ENCODE measurements around the gene SLC38A1. TPM values are rescaled to one million over a fixed set of nuclear protein-coding genes. Genes with fewer than 3 reads are reported as not detected.

The SLC38A1 gene
- total RNA-seq, 1 donor from 2014 or later, result 314 TPM

- no peaks in the 10 kb centered on the region for H3K27me3 Mint-ChIP-seq
- no peak for DNase-seq
- H3K9me3 Mint-ChIP-seq, result no peaks in the 10 kb centered on the region
- H3K27ac Mint-ChIP-seq, result peak overlapping the region; percentile 74
- CTCF ChIA-PET, result interaction anchor here (1.1 kb wide), 1 partner anchor 16 kb away, joined by 3 read pairs; no protein-coding TSS in a partner anchor
- no peak for ATAC-seq (ENCODE audit: low read depth)
- H3K4me3 Mint-ChIP-seq, result no peak overlapping the region
- TF ChIP-seq CTCF (IDR thresholded peaks at IDR 0.05), result no peak
- intact Hi-C loops (cut with micrococcal nuclease), result no loop called here
- POLR2A ChIA-PET, result interaction anchor here (0.5 to 1.1 kb wide), 3 partner anchors 14 to 45 kb away, joined by 4 to 5 read pairs (median 4); partner anchors contain the start of gene SLC38A1
- H3K36me3 Mint-ChIP-seq (ENCODE audit: low read depth), result peaks cover 96% of the 10 kb centered on the region
- H3K4me1 Mint-ChIP-seq, result peaks cover 93% of the 10 kb centered on the region
Measured at GRCh38 chr12:46224386-46224785, 44.5 kb downstream of the SLC38A1 start.

GRCh38 chr12:46223047-46223446 lies 45.8 kb downstream of the SLC38A1 start:
- intact Hi-C loops (cut with micrococcal nuclease), result no loop called here
- TF ChIP-seq CTCF (IDR thresholded peaks at IDR 0.05), result no peak
- no peaks in the 10 kb centered on the region for H3K27me3 Mint-ChIP-seq
- no peak for DNase-seq
- H3K4me1 Mint-ChIP-seq, result peaks cover 94% of the 10 kb centered on the region
- POLR2A ChIA-PET, result interaction anchor here (1.3 to 1.5 kb wide), 2 partner anchors 44 to 46 kb away, joined by 3 to 5 read pairs; partner anchors contain the start of gene SLC38A1
- peaks cover 98% of the 10 kb centered on the region for H3K36me3 Mint-ChIP-seq (ENCODE audit: low read depth)
- H3K27ac Mint-ChIP-seq, result peak overlapping the region; percentile 47
- H3K9me3 Mint-ChIP-seq, result no peaks in the 10 kb centered on the region
- H3K4me3 Mint-ChIP-seq, result peak overlapping the region; percentile 17
- ATAC-seq (ENCODE audit: low read depth), result no peak
- CTCF ChIA-PET, result no interaction called here

GRCh38 chr12:46222636-46223035 lies 46.2 kb downstream of the SLC38A1 start:
- DNase-seq (no peak), ATAC-seq (ENCODE audit: low read depth) (no peak)
- Mint-ChIP-seq H3K27me3 (no peaks in the 10 kb centered on the region), H3K9me3 (no peaks in the 10 kb centered on the region), H3K27ac (peak overlapping the region; percentile 36), H3K36me3 (ENCODE audit: low read depth) (peaks cover 98% of the 10 kb centered on the region), H3K4me1 (peaks cover 94% of the 10 kb centered on the region), H3K4me3 (no peak overlapping the region)
- CTCF ChIA-PET, result interaction anchor here (1.2 kb wide), 1 partner anchor 14 kb away, joined by 3 read pairs; no protein-coding TSS in a partner anchor
- intact Hi-C loops (cut with micrococcal nuclease), result no loop called here
- no peak for TF ChIP-seq CTCF (IDR thresholded peaks at IDR 0.05)
- POLR2A ChIA-PET, result interaction anchor here (1.3 to 1.5 kb wide), 2 partner anchors 44 to 46 kb away, joined by 3 to 5 read pairs; partner anchors contain the start of gene SLC38A1

GRCh38 chr12:46221255-46222128 lies 47.4 kb downstream of the SLC38A1 start:
- peak overlapping the region; percentile 8 for H3K4me3 Mint-ChIP-seq
- H3K36me3 Mint-ChIP-seq (ENCODE audit: low read depth), result peaks cover 91% of the 10 kb centered on the region
- no peaks in the 10 kb centered on the region for H3K27me3 Mint-ChIP-seq
- TF ChIP-seq CTCF (IDR thresholded peaks at IDR 0.05), result no peak
- intact Hi-C loops (cut with micrococcal nuclease), result loop anchor here (2.0 kb wide), 1 partner anchor 15 kb away; no protein-coding TSS in a partner anchor
- no peak for DNase-seq
- H3K27ac Mint-ChIP-seq, result peak overlapping the region; percentile 80
- CTCF ChIA-PET, result interaction anchor here (1.0 to 1.2 kb wide), 2 partner anchors 13 to 148 kb away, joined by 3 to 4 read pairs; no protein-coding TSS in a partner anchor
- no peak for ATAC-seq (ENCODE audit: low read depth)
- H3K4me1 Mint-ChIP-seq, result peaks cover 96% of the 10 kb centered on the region
- H3K9me3 Mint-ChIP-seq, result no peaks in the 10 kb centered on the region
- POLR2A ChIA-PET, result interaction anchor here (0.6 to 1.5 kb wide), 6 partner anchors 12 to 164 kb away, joined by 3 to 5 read pairs (median 3); partner anchors contain the start of gene SLC38A1
